Suprapubic skin (tissue), 4 donors: ENCODE results near the gene SELENOF.

Source experiments
- POLR2A ChIP-seq, 2 donors: fragments of 450-650 bp; IDR thresholded peaks; one replicate each; pipeline ENCODE4 v1.6.1; 2017; ENCODE audit warnings: antibody characterized with exemption in 2 of 2, mild to moderate bottlenecking in 2 of 2, moderate library complexity in 2 of 2
- POLR2AphosphoS5 ChIP-seq, 3 donors: sonication (generic); formaldehyde crosslinking; IDR thresholded peaks; one replicate each; pipeline ENCODE4 v1.6.1; 2017; ENCODE audit warnings: antibody characterized with exemption in 3 of 3
- TF ChIP-seq, protein P1 (sequence below), 2 donors: fragments of 200-600 bp in 1 of 2; fragments of 450-650 bp in 1 of 2; sonication (generic) in 1 of 2; IDR thresholded peaks; one replicate each; pipeline ENCODE4 v1.5.1; 2016 to 2019; ENCODE audit warnings: antibody characterized with exemption in 2 of 2, mild to moderate bottlenecking in 1 of 2, moderate library complexity in 1 of 2

DNA sequence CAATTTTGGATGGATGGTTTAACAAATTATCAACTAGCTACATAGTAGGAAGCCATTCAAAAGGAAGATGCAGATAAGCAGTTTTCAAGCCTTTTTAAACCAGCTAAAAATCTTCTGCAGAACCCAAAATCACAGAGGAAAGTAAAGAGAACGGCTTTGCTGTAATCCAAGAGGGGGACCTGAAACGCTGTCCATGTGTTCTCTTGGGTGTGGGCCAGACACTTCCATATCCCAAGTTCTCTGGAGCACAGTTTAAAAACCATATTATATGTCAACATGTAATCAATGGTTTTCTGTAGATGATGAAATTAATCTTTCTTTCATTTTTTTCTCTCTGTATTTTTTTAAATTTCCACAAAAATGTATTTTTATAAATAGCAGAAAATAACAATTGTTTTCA, 90.5 kb downstream of the SELENOF start:
- TF ChIP-seq, protein P1, sequence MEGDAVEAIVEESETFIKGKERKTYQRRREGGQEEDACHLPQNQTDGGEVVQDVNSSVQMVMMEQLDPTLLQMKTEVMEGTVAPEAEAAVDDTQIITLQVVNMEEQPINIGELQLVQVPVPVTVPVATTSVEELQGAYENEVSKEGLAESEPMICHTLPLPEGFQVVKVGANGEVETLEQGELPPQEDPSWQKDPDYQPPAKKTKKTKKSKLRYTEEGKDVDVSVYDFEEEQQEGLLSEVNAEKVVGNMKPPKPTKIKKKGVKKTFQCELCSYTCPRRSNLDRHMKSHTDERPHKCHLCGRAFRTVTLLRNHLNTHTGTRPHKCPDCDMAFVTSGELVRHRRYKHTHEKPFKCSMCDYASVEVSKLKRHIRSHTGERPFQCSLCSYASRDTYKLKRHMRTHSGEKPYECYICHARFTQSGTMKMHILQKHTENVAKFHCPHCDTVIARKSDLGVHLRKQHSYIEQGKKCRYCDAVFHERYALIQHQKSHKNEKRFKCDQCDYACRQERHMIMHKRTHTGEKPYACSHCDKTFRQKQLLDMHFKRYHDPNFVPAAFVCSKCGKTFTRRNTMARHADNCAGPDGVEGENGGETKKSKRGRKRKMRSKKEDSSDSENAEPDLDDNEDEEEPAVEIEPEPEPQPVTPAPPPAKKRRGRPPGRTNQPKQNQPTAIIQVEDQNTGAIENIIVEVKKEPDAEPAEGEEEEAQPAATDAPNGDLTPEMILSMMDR (IDR thresholded peaks at IDR 0.05), result no peak
- TF ChIP-seq POLR2AphosphoS5 (IDR thresholded peaks at IDR 0.05), result no peak
- TF ChIP-seq POLR2A (IDR thresholded peaks at IDR 0.05), result no peak
